SK-N-SH (cell line): ENCODE results near the gene MALL. TPM values are rescaled to one million over a fixed set of nuclear protein-coding genes. Genes with fewer than 3 reads are reported as not detected.
A peak's percentile ranks its signal among the peaks of the same experiment; 100 is the strongest.

Experiments used
- CTCF ChIA-PET: fragments of 300-600, 350-600 bp; formaldehyde crosslinking; extraction: SDS; loops from one replicate; lab custom pipeline; 2021; lab: Yijun Ruan, JAX
- POLR2A ChIA-PET: fragments of 350-600 bp; sonication (Branson Sonifier 250); formaldehyde crosslinking; extraction: SDS; loops from one replicate; lab custom pipeline; 2020; ENCODE audit warnings: antibody characterized with exemption, inconsistent platforms; lab: Yijun Ruan, JAX
- DNase-seq: peaks from one replicate; pipeline ENCODE4 v3.0.0; 2012
- H2AFZ ChIP-seq: fragments of 200-600 bp; sonication (generic); 2 replicates; pipeline ENCODE4 v1.8.1; 2016; ENCODE audit warnings: antibody characterized with exemption, mild to moderate bottlenecking, low read depth
- H3F3A ChIP-seq: fragments of 200-600 bp; sonication (generic); replicated peaks from 2 replicates; pipeline ENCODE3; 2016; ENCODE audit warnings: antibody characterized with exemption, mild to moderate bottlenecking; ENCODE audit not compliant: insufficient read depth
- H3K27ac ChIP-seq, 2 experiments: fragments of 200-500 bp in 1 of 2; fragments of 200-600 bp in 1 of 2; sonication (Bioruptor generic) in 1 of 2; sonication (generic), shearing (Covaris generic) in 1 of 2; 2 replicates each; pipeline versions ENCODE4 v1.5.1 to v1.6.1; 2014 to 2016; ENCODE audit warnings: low read depth in 2 of 2, inconsistent platforms in 1 of 2, low read length in 1 of 2, mild to moderate bottlenecking in 1 of 2, mixed read lengths in 1 of 2
- H3K27me3 ChIP-seq: fragments of 200-600 bp; sonication (generic), shearing (Covaris generic); 2 replicates; pipeline ENCODE4 v1.6.1; 2016; ENCODE audit warnings: mixed run types; ENCODE audit not compliant: insufficient read depth
- H3K36me3 ChIP-seq, 2 experiments: fragments of 200-500 bp in 1 of 2; fragments of 200-600 bp in 1 of 2; sonication (Bioruptor generic) in 1 of 2; sonication (generic) in 1 of 2; replicated peaks in 1 of 2; 2 replicates each; pipeline versions ENCODE3 to v1.5.1; 2014 to 2016; ENCODE audit warnings: low read length in 1 of 2, mild to moderate bottlenecking in 1 of 2; ENCODE audit not compliant: insufficient read depth in 2 of 2, control insufficient read depth in 1 of 2
- H3K4me1 ChIP-seq, 2 experiments: fragments of 200-500 bp in 1 of 2; fragments of 200-600 bp in 1 of 2; sonication (Bioruptor generic) in 1 of 2; sonication (generic), shearing (Covaris generic) in 1 of 2; 2 replicates each; pipeline versions ENCODE4 v1.5.1 to v1.6.1; 2014 to 2016; ENCODE audit warnings: low read depth in 1 of 2, low read length in 1 of 2, mixed run types in 1 of 2; ENCODE audit not compliant: insufficient read depth in 2 of 2, control insufficient read depth in 1 of 2
- H3K4me2 ChIP-seq: fragments of 200-600 bp; sonication (generic), shearing (Covaris generic); 2 replicates; pipeline ENCODE4 v1.6.1; 2017; ENCODE audit warnings: mixed run types
- H3K4me3 ChIP-seq, 2 experiments: fragments of 200-500 bp in 1 of 2; fragments of 200-600 bp in 1 of 2; sonication (Bioruptor generic) in 1 of 2; sonication (generic), shearing (Covaris generic) in 1 of 2; 2 replicates each; pipeline versions ENCODE4 v1.5.1 to v1.8.1; 2014 to 2016; ENCODE audit warnings: low read depth in 2 of 2, inconsistent platforms in 1 of 2, low read length in 1 of 2, mild to moderate bottlenecking in 1 of 2, mixed read lengths in 1 of 2, moderate library complexity in 1 of 2
- H3K79me2 ChIP-seq: fragments of 200-600 bp; sonication (generic); 2 replicates; pipeline ENCODE4 v1.8.1; 2017; ENCODE audit warnings: mild to moderate bottlenecking; ENCODE audit not compliant: insufficient read depth
- H3K9ac ChIP-seq: fragments of 200-600 bp; sonication (generic); 2 replicates; pipeline ENCODE4 v1.6.1; 2017; ENCODE audit warnings: mixed run types
- H3K9me2 ChIP-seq: fragments of 200-600 bp; sonication (generic); 2 replicates; pipeline ENCODE4 v1.6.1; 2017; ENCODE audit warnings: mixed run types
- H3K9me3 ChIP-seq: fragments of 200-600 bp; sonication (generic); 2 replicates; pipeline ENCODE4 v1.6.1; 2017; ENCODE audit warnings: mixed run types, mild to moderate bottlenecking, moderate library complexity
- H4K20me1 ChIP-seq: fragments of 200-600 bp; sonication (generic); 2 replicates; pipeline ENCODE4 v1.6.1; 2017; ENCODE audit warnings: mild to moderate bottlenecking, mixed run types; ENCODE audit not compliant: insufficient read depth
- CHD2 ChIP-seq: fragments of 150-350 bp; IDR thresholded peaks from 2 replicates; pipeline ENCODE4 v1.6.1; 2018; ENCODE audit warnings: low read length; ENCODE audit not compliant: partially characterized antibody
- EP300 ChIP-seq, 2 experiments: IDR thresholded peaks; 2 replicates each; pipeline versions ENCODE4 v1.4.0 to v1.6.1; 2012; ENCODE audit warnings: borderline replicate concordance in 1 of 2, low read depth in 1 of 2, low read length in 1 of 2
- EZH2phosphoT487 ChIP-seq: fragments of 200-600 bp; sonication (generic); IDR thresholded peaks from 2 replicates; pipeline ENCODE4 v1.6.1; 2017; ENCODE audit warnings: low read depth, mixed run types, mild to moderate bottlenecking, antibody characterized with exemption, moderate library complexity, borderline replicate concordance
- FOSL2 ChIP-seq: IDR thresholded peaks from 2 replicates; pipeline ENCODE4 v1.4.0; 2012; ENCODE audit warnings: low read depth, mild to moderate bottlenecking, moderate library complexity, borderline replicate concordance
- FOXJ3 ChIP-seq: sonication (generic); formaldehyde crosslinking; IDR thresholded peaks from 2 replicates; pipeline ENCODE4 v1.5.1; 2020; ENCODE audit warnings: mild to moderate bottlenecking, missing genetic modification reagents
- GABPA ChIP-seq: IDR thresholded peaks from 2 replicates; pipeline ENCODE4 v1.4.0; 2012; ENCODE audit warnings: low read depth, mild to moderate bottlenecking
- MEF2A ChIP-seq: IDR thresholded peaks from 2 replicates; pipeline ENCODE4 v1.4.0; 2012; ENCODE audit warnings: low read depth, borderline replicate concordance
- NFIC ChIP-seq: IDR thresholded peaks from 2 replicates; pipeline ENCODE4 v1.4.0; 2012; ENCODE audit warnings: borderline replicate concordance
- POLR2AphosphoS5 ChIP-seq: IDR thresholded peaks from 2 replicates; pipeline ENCODE4 v1.6.1; 2012; ENCODE audit warnings: low read depth, low read length
- RAD21 ChIP-seq: IDR thresholded peaks from 2 replicates; pipeline ENCODE4 v1.6.1; 2012; ENCODE audit warnings: mild to moderate bottlenecking, low read length
- RCOR1 ChIP-seq: fragments of 150-350 bp; IDR thresholded peaks from 2 replicates; pipeline ENCODE4 v1.6.1; 2017; ENCODE audit warnings: antibody characterized with exemption, low read length
- RFX5 ChIP-seq: IDR thresholded peaks from 2 replicates; pipeline ENCODE4 v1.6.1; 2012; ENCODE audit warnings: mild to moderate bottlenecking, improper control_type of control experiment, low read length
- SMC3 ChIP-seq: IDR thresholded peaks from 2 replicates; pipeline ENCODE4 v1.6.1; 2012; ENCODE audit warnings: low read depth, low read length, improper control_type of control experiment
- TEAD4 ChIP-seq: IDR thresholded peaks from 2 replicates; pipeline ENCODE4 v1.4.0; 2012; ENCODE audit warnings: mild to moderate bottlenecking, borderline replicate concordance; ENCODE audit not compliant: insufficient read depth
- WGBS: methylation state at CpG from one replicate; pipeline ENCODE4 v1.1.6; 2017; ENCODE audit warnings: low lambda C conversion rate; 5-methylcytosine and 5-hydroxymethylcytosine counted together
- polyA plus RNA-seq, 3 experiments: library from polyadenylated mRNA; depleted of rRNA; stranded (reverse); fragments of >200 nt; gene quantifications; 2 replicates each; pipeline ENCODE4 v1.2.3, GENCODE V29; 2012
- TF ChIP-seq, protein P1 (sequence below): fragments of 150-350 bp; IDR thresholded peaks from 2 replicates; pipeline ENCODE4 v1.6.1; 2017; ENCODE audit warnings: antibody characterized with exemption, low read length, low read depth, borderline replicate concordance
- TF ChIP-seq, protein P2 (sequence below): IDR thresholded peaks from 2 replicates; pipeline ENCODE4 v1.6.1; 2012; ENCODE audit warnings: mild to moderate bottlenecking, low read depth, low read length, moderate library complexity
- TF ChIP-seq, protein P3 (sequence below): fragments of 150-350 bp; IDR thresholded peaks from 2 replicates; pipeline ENCODE4 v1.6.1; 2016; ENCODE audit warnings: mild to moderate bottlenecking, low read depth, low read length
- TF ChIP-seq, protein P4 (sequence below): IDR thresholded peaks from 2 replicates; pipeline ENCODE4; 2012

MALL gene
- polyA plus RNA-seq, 1 of the 3 experiments (the other 2 are of a cell fraction) = 5.2 TPM

DNA sequence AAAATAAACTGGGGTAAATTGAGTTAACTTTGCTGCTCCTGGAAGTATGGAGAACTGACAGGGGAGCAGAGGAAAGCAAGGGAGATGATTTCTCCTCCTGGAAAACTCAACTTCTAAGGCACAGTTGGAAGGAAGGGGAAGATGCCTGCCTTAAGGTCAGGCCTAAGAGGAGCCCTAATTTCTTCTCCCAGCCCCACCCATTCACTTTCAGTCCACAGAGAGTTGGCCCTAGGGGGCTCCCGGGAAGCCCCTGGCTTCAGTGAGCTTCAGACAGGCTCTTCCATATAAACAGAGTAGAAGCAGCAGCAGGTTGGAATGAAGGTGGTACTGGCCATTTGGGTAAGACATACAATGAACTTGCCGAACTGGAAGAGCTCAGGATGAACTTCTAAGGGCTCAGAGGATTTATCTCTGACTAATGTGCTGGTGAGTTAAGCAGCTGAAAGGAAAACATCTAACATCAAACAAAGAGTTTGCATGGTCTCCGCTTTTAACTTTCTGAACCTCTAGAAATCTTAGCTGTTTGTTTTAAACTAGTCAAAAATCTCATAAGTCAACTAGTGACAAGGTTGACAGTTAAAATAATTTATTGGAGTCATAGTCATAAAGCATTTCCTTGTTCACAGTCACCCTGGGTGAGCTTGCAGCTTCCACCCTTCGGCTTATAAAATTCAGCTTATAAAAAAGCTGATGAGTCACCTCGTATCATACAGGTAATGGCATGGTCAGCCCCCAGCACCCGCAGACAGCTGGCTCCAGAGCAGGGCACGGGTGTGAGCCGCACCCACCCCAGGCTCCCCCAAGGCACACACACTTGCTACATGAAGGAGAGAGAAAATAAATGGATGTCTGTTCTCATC is 9.8 kb downstream of the MALL start (continued):
- TF ChIP-seq, protein P1, sequence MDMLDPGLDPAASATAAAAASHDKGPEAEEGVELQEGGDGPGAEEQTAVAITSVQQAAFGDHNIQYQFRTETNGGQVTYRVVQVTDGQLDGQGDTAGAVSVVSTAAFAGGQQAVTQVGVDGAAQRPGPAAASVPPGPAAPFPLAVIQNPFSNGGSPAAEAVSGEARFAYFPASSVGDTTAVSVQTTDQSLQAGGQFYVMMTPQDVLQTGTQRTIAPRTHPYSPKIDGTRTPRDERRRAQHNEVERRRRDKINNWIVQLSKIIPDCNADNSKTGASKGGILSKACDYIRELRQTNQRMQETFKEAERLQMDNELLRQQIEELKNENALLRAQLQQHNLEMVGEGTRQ = no peak
- TF ChIP-seq, protein P2, sequence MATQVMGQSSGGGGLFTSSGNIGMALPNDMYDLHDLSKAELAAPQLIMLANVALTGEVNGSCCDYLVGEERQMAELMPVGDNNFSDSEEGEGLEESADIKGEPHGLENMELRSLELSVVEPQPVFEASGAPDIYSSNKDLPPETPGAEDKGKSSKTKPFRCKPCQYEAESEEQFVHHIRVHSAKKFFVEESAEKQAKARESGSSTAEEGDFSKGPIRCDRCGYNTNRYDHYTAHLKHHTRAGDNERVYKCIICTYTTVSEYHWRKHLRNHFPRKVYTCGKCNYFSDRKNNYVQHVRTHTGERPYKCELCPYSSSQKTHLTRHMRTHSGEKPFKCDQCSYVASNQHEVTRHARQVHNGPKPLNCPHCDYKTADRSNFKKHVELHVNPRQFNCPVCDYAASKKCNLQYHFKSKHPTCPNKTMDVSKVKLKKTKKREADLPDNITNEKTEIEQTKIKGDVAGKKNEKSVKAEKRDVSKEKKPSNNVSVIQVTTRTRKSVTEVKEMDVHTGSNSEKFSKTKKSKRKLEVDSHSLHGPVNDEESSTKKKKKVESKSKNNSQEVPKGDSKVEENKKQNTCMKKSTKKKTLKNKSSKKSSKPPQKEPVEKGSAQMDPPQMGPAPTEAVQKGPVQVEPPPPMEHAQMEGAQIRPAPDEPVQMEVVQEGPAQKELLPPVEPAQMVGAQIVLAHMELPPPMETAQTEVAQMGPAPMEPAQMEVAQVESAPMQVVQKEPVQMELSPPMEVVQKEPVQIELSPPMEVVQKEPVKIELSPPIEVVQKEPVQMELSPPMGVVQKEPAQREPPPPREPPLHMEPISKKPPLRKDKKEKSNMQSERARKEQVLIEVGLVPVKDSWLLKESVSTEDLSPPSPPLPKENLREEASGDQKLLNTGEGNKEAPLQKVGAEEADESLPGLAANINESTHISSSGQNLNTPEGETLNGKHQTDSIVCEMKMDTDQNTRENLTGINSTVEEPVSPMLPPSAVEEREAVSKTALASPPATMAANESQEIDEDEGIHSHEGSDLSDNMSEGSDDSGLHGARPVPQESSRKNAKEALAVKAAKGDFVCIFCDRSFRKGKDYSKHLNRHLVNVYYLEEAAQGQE = no peak
- TF ChIP-seq, protein P3, sequence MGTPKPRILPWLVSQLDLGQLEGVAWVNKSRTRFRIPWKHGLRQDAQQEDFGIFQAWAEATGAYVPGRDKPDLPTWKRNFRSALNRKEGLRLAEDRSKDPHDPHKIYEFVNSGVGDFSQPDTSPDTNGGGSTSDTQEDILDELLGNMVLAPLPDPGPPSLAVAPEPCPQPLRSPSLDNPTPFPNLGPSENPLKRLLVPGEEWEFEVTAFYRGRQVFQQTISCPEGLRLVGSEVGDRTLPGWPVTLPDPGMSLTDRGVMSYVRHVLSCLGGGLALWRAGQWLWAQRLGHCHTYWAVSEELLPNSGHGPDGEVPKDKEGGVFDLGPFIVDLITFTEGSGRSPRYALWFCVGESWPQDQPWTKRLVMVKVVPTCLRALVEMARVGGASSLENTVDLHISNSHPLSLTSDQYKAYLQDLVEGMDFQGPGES = no peak
- no peak for TF ChIP-seq RFX5
- TF ChIP-seq POLR2AphosphoS5 = peak; percentile 14; the same call in 1 of the 2 replicates
- peak; percentile 38 to 90; a peak in 3 of 4 replicates for TF ChIP-seq EP300 (IDR thresholded peaks at IDR 0.05; ENCODE audit: borderline replicate concordance in 1 of 2, low read depth in 1 of 2, low read length in 1 of 2)
- TF ChIP-seq, protein P4, sequence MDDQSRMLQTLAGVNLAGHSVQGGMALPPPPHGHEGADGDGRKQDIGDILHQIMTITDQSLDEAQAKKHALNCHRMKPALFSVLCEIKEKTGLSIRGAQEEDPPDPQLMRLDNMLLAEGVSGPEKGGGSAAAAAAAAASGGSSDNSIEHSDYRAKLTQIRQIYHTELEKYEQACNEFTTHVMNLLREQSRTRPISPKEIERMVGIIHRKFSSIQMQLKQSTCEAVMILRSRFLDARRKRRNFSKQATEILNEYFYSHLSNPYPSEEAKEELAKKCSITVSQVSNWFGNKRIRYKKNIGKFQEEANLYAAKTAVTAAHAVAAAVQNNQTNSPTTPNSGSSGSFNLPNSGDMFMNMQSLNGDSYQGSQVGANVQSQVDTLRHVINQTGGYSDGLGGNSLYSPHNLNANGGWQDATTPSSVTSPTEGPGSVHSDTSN = peak; percentile 97
- TF ChIP-seq RAD21 = no peak
- no peak for TF ChIP-seq RCOR1
- no peak for TF ChIP-seq EZH2phosphoT487

DNA sequence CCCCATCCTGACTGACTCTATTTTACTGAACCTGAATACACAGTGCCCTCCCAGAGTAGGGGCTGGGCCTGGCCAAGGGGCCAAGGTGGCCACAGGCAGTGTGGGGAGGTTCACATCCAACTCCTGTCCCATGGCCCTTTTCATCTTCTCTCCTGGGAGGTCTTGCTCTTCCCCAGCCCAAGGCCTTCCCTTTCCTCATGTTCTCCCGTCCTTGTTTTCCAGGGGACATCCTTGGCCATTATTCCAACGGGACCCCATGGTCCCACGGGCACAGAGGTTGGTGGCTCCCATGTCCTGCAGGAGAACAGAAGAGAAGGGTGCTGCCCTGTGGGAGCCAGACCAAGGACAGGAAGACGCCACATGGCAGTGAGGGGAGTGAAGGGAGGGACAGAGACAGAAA is 10.4 kb downstream of the MALL start:
- H3K4me1 ChIP-seq = peaks cover 17 to 40% of the 10 kb centered on the region in 2 experiments; a peak in 3 of 4 replicates
- WGBS = 62% methylated on average over 4 of the region's 4 CpGs
- no peaks in the 10 kb centered on the region for H3K27me3 ChIP-seq
- 0 out of 4 replicates have a peak overlapping the region, but pooled peaks of 1 of the 2 experiments have one; percentile 11 for H3K4me3 ChIP-seq
- ChIA-PET POLR2A (no interaction called here), CTCF (no interaction called here)
- H3K4me2 ChIP-seq = peak overlapping the region; percentile 56
- H2AFZ ChIP-seq = no peak overlapping the region
- H3K36me3 ChIP-seq = peaks cover 0 to 2% of the 10 kb centered on the region in 2 experiments
- peak overlapping the region; percentile 70 for H3K9ac ChIP-seq
- no peaks in the 10 kb centered on the region for H4K20me1 ChIP-seq
- DNase-seq = no peak
- no peaks in the 10 kb centered on the region for H3K9me2 ChIP-seq
- peaks cover 53% of the 10 kb centered on the region for H3F3A ChIP-seq
- H3K79me2 ChIP-seq = peaks cover 5% of the 10 kb centered on the region
- TF ChIP-seq RAD21 = no peak
- no peak for TF ChIP-seq FOXJ3
- TF ChIP-seq POLR2AphosphoS5 = no peak
- TF ChIP-seq MEF2A = no peak
- TF ChIP-seq GABPA = no peak
- TF ChIP-seq SMC3 = no peak
- no peak for TF ChIP-seq EZH2phosphoT487
- TF ChIP-seq, protein P1 = no peak
- TF ChIP-seq, protein P3 = no peak
- TF ChIP-seq CHD2 = no peak
- TF ChIP-seq FOSL2 = no peak
- TF ChIP-seq TEAD4 = no peak
- no peak for TF ChIP-seq NFIC
- TF ChIP-seq, all 33 proteins: peak for 0
- H3K27ac ChIP-seq = peak overlapping the region in 1 of 2 experiments; percentile 100; a peak in 2 of 4 replicates
- no peaks in the 10 kb centered on the region for H3K9me3 ChIP-seq
